Stomach (tissue), 4 donors: Measurements from ENCODE around the gene KIF21A.

ENCODE experiments used
- CTCF ChIP-seq, 7 experiments: fragments of 450-650 bp in 4 of 7; fragments of 200-600 bp in 3 of 7; sonication (generic) in 3 of 7; IDR thresholded peaks; one replicate each; pipeline ENCODE4 v1.5.1; 2016 to 2019; ENCODE audit warnings: antibody characterized with exemption in 7 of 7, control low read depth in 2 of 7, mild to moderate bottlenecking in 1 of 7
- POLR2A ChIP-seq, 4 donors: fragments of 450-650 bp; IDR thresholded peaks; one replicate each; pipeline ENCODE4 v1.6.1; 2016; ENCODE audit warnings: antibody characterized with exemption in 4 of 4, control low read depth in 2 of 4, mild to moderate bottlenecking in 1 of 4, moderate library complexity in 1 of 4

DNA sequence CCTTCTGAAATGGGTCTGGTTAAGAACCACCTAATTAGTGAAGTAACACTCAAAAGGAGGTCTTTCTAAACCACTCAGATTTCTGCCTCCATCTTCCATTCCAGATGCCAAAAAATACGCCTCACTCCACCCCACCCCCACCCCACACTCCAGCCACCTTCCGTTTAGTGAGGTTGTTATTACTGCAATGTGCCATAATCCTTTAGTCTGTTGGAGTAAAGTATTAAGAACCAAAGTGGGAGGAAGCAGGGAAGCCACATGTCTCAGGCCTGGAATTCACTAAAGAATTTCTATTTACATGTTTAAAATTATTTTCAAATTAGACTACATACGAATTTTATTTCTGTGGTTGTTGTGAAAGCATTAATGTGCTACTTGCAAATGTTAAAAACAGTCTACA, 7.4 kb downstream of the KIF21A start:
- TF ChIP-seq CTCF (IDR thresholded peaks at IDR 0.05) (no peak), POLR2A (IDR thresholded peaks at IDR 0.05) (no peak)
